Measurements from ENCODE around the gene C10orf67.

Gene C10orf67

DNA sequence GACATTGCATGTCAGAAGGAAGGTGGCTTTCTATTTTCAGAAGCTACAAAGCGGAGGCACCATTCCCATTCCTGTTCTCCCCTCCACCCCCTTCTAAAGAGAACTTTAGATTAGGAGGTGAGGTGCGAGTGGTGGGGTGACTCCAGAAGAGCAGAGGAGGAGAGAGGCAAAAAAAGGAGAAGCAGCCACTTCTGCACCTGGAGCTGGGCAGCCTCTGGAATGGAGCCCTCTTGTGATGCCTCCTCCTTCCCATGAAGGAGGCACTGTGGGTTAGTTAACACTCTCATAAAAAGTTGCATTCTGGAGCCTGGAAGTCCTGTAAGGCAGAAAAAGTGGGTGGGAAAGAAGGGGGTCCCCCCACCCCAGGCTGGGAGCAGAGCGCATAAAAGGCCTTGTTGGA lies 147.7 kb downstream of the C10orf67 start:
- no peak overlapping the region for H3K4me3 ChIP-seq (ENCODE audit: low read length)
- H3K4me1 ChIP-seq (ENCODE audit: low read length): no peaks in the 10 kb centered on the region
- no peak for TF ChIP-seq CTCF (IDR thresholded peaks at IDR 0.05; ENCODE audit: low read depth, low read length)
- no peak for TF ChIP-seq EZH2phosphoT487 (IDR thresholded peaks at IDR 0.05; ENCODE audit: low read depth)
- no peak overlapping the region for H2AFZ ChIP-seq (ENCODE audit: low read depth, low read length)
- no peak overlapping the region for H3K9ac ChIP-seq (ENCODE audit: low read length)
- no peak overlapping the region for H3K27ac ChIP-seq (ENCODE audit: low read length)
- H3K36me3 ChIP-seq (replicated peaks; ENCODE audit: low read depth, low read length): no peaks in the 10 kb centered on the region
- no peak overlapping the region for H3K4me2 ChIP-seq (ENCODE audit: low read length)
- no peaks in the 10 kb centered on the region for H3K27me3 ChIP-seq (ENCODE audit: low read depth, low read length)
- H3K79me2 ChIP-seq (ENCODE audit: low read length): no peaks in the 10 kb centered on the region
- no peaks in the 10 kb centered on the region for H3K9me3 ChIP-seq (ENCODE audit: insufficient read depth, low read length)
- no peaks in the 10 kb centered on the region for H4K20me1 ChIP-seq (ENCODE audit: insufficient read depth, low read length)

DNA sequence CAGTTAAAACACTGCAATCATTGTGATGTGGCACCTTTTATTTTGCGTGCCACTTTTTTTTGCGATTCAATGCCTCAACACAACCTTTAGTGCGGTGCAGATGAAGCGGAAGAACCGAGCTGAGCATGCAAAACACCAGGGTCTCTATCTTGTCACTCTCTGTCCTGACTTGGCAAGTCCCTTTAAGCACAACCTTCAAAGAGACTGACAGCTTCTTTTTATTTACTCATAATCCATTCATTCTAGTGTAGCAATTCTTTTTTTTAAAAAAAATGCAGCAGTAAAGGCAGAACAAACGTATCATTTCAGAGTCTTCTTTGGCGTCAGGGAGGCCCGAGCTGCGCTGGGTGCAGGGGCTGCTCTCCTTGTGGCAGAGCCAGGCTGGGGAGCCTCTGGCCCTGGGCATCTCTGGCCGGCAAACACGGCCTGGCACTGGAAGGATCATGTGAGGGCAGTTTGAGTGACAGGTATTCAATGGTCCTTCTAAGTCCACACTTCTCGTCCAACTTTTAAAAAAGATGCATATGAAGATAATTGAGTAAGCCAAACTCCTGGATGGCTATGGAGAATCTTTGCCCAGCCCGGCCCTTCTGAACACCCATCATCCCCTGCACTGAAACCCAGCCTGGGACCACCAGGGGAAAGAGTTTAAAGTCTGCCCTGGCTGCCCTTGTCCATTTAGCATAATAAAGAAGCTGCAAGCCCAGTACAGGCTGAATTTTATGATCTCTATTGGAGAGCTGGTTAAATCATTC lies 148.6 kb downstream of the C10orf67 start:
- H4K20me1 ChIP-seq (ENCODE audit: insufficient read depth, low read length): no peaks in the 10 kb centered on the region
- no peaks in the 10 kb centered on the region for H3K36me3 ChIP-seq (replicated peaks; ENCODE audit: low read depth, low read length)
- H3K79me2 ChIP-seq (ENCODE audit: low read length): no peaks in the 10 kb centered on the region
- H3K9ac ChIP-seq (ENCODE audit: low read length): no peak overlapping the region
- H3K9me3 ChIP-seq (ENCODE audit: insufficient read depth, low read length): no peaks in the 10 kb centered on the region
- no peak overlapping the region for H3K27ac ChIP-seq (ENCODE audit: low read length)
- H3K27me3 ChIP-seq (ENCODE audit: low read depth, low read length): no peaks in the 10 kb centered on the region
- no peak overlapping the region for H2AFZ ChIP-seq (ENCODE audit: low read depth, low read length)
- H3K4me1 ChIP-seq (ENCODE audit: low read length): no peaks in the 10 kb centered on the region
- no peak overlapping the region for H3K4me2 ChIP-seq (ENCODE audit: low read length)
- no peak for TF ChIP-seq CTCF (IDR thresholded peaks at IDR 0.05; ENCODE audit: low read depth, low read length)
- no peak for TF ChIP-seq EZH2phosphoT487 (IDR thresholded peaks at IDR 0.05; ENCODE audit: low read depth)
- no peak overlapping the region for H3K4me3 ChIP-seq (ENCODE audit: low read length)

- Histone ChIP-seq H2AFZ (ENCODE audit: low read depth, low read length) (no peak overlapping the region), H3K27ac (ENCODE audit: low read length) (no peak overlapping the region), H3K36me3 (replicated peaks; ENCODE audit: low read depth, low read length) (no peaks in the 10 kb centered on the region), H3K9me3 (ENCODE audit: insufficient read depth, low read length) (no peaks in the 10 kb centered on the region), H4K20me1 (ENCODE audit: insufficient read depth, low read length) (no peaks in the 10 kb centered on the region), H3K9ac (ENCODE audit: low read length) (no peak overlapping the region), H3K27me3 (ENCODE audit: low read depth, low read length) (no peaks in the 10 kb centered on the region), H3K4me1 (ENCODE audit: low read length) (no peaks in the 10 kb centered on the region), H3K79me2 (ENCODE audit: low read length) (no peaks in the 10 kb centered on the region), H3K4me3 (ENCODE audit: low read length) (no peak overlapping the region), H3K4me2 (ENCODE audit: low read length) (no peak overlapping the region)
- TF ChIP-seq EZH2phosphoT487 (IDR thresholded peaks at IDR 0.05; ENCODE audit: low read depth) (no peak), CTCF (IDR thresholded peaks at IDR 0.05; ENCODE audit: low read depth, low read length) (no peak)
These were observed 149.4 kb downstream of the C10orf67 start for GRCh38 chr10:23194966-23195845.

- H4K20me1 ChIP-seq (ENCODE audit: insufficient read depth, low read length): no peaks in the 10 kb centered on the region
- no peak overlapping the region for H3K9ac ChIP-seq (ENCODE audit: low read length)
- no peaks in the 10 kb centered on the region for H3K27me3 ChIP-seq (ENCODE audit: low read depth, low read length)
- H3K4me1 ChIP-seq (ENCODE audit: low read length): no peaks in the 10 kb centered on the region
- no peaks in the 10 kb centered on the region for H3K79me2 ChIP-seq (ENCODE audit: low read length)
- TF ChIP-seq CTCF (IDR thresholded peaks at IDR 0.05; ENCODE audit: low read depth, low read length) (no peak), EZH2phosphoT487 (IDR thresholded peaks at IDR 0.05; ENCODE audit: low read depth) (no peak)
- H3K4me2 ChIP-seq (ENCODE audit: low read length): no peak overlapping the region
- H3K4me3 ChIP-seq (ENCODE audit: low read length): no peak overlapping the region
- H3K36me3 ChIP-seq (replicated peaks; ENCODE audit: low read depth, low read length): no peaks in the 10 kb centered on the region
- no peaks in the 10 kb centered on the region for H3K9me3 ChIP-seq (ENCODE audit: insufficient read depth, low read length)
- H3K27ac ChIP-seq (ENCODE audit: low read length): no peak overlapping the region
- no peak overlapping the region for H2AFZ ChIP-seq (ENCODE audit: low read depth, low read length)
These were observed 150.1 kb downstream of the C10orf67 start for GRCh38 chr10:23194471-23194965.
